HepG2 (cell line): ENCODE measurements around the gene ANKRD22. TPM values are rescaled to one million over a fixed set of nuclear protein-coding genes. Genes with fewer than 3 reads are reported as not detected.

Experiments used
- ATAC-seq: fragments of 200-7000 bp; cut with Tn5 transposase; 3 replicates; pipeline ENCODE4 v1.9.1; 2020; ENCODE audit warnings: mild to moderate bottlenecking, moderate library complexity
- BruUV-seq: library from RNA; stranded (reverse); fragments of 400-500 nt; replicated peaks from 2 replicates; lab custom pipeline; 2021; lab: Mats Ljungman, UMichigan
- CTCF ChIA-PET: fragments of 300-600 bp; formaldehyde crosslinking; extraction: SDS; loops from one replicate; lab custom pipeline; 2021; ENCODE audit warnings: low total read pairs, inconsistent platforms, low intra/inter-chr PET ratio; lab: Yijun Ruan, JAX
- POLR2A ChIA-PET: fragments of 350-600 bp; sonication (Branson Sonifier 250); formaldehyde crosslinking; loops from one replicate; lab custom pipeline; 2020; ENCODE audit warnings: antibody characterized with exemption, inconsistent platforms; lab: Yijun Ruan, JAX
- DNase-seq: peaks from one replicate; pipeline ENCODE4 v3.0.0-alpha.2; 2015; ENCODE audit warnings: low spot score
- FAIRE-seq: peaks from 3 replicates; lab custom pipeline; 2011; peaks lifted over from hg19 to GRCh38; lab: Jason Lieb, UNC
- H2AFZ ChIP-seq: one replicate; pipeline ENCODE4 v1.6.1; 2011; ENCODE audit warnings: low read length, inconsistent platforms
- H3K27ac ChIP-seq: fragments of 300-600 bp; 3 replicates; pipeline ENCODE4 v1.8.0; 2011; ENCODE audit warnings: mixed run types, mild to moderate bottlenecking, mixed read lengths, low read length, inconsistent platforms; ENCODE audit not compliant: insufficient read depth; ENCODE audit errors: extremely low read length
- H3K27me3 ChIP-seq, 2 experiments: fragments of 200-600 bp in 1 of 2; 2 replicates in 1 of 2; 3 replicates in 1 of 2; pipeline versions ENCODE4 v1.6.0 to v1.8.0; 2011; ENCODE audit warnings: low read length in 2 of 2, mild to moderate bottlenecking in 2 of 2, moderate library complexity in 2 of 2, inconsistent platforms in 1 of 2; ENCODE audit not compliant: insufficient read depth in 2 of 2, control insufficient read depth in 1 of 2
- H3K36me3 ChIP-seq, 2 experiments: fragments of 200-600 bp in 1 of 2; replicated peaks in 1 of 2; 2 replicates in 1 of 2; 3 replicates in 1 of 2; pipeline versions ENCODE4 v1.5.1 to v1.8.0; 2011; ENCODE audit warnings: low read length in 2 of 2, inconsistent platforms in 1 of 2; ENCODE audit not compliant: insufficient read depth in 2 of 2, control insufficient read depth in 1 of 2
- H3K4me1 ChIP-seq: 2 replicates; pipeline ENCODE4 v1.5.1; 2012; ENCODE audit warnings: low read length, inconsistent platforms; ENCODE audit not compliant: insufficient read depth
- H3K4me2 ChIP-seq: 2 replicates; pipeline ENCODE4 v1.6.0; 2011; ENCODE audit warnings: low read depth, low read length, inconsistent platforms
- H3K4me3 ChIP-seq, 3 experiments: fragments of 200-600 bp in 1 of 3; sonication (generic), shearing (Covaris generic) in 1 of 3; replicated peaks in 1 of 3; 2 replicates each; pipeline ENCODE4 v1.5.1; 2011 to 2016; ENCODE audit warnings: low read length in 3 of 3, inconsistent platforms in 2 of 3, low read depth in 2 of 3, mild to moderate bottlenecking in 2 of 3, control low read depth in 1 of 3, mixed read lengths in 1 of 3; ENCODE audit not compliant: insufficient read depth in 1 of 3
- H3K79me2 ChIP-seq: one replicate; pipeline ENCODE4 v1.6.1; 2011; ENCODE audit warnings: low read length, inconsistent platforms; ENCODE audit not compliant: insufficient read depth
- H3K9ac ChIP-seq: 2 replicates; pipeline ENCODE4 v1.6.0; 2011; ENCODE audit warnings: mild to moderate bottlenecking, low read depth, low read length, inconsistent platforms; ENCODE audit not compliant: insufficient read depth
- H3K9me3 ChIP-seq: 2 replicates; pipeline ENCODE4 v1.5.1; 2012; ENCODE audit warnings: mild to moderate bottlenecking, low read length
- H4K20me1 ChIP-seq: 2 replicates; pipeline ENCODE4 v1.6.0; 2011; ENCODE audit warnings: inconsistent platforms, mild to moderate bottlenecking, low read length, moderate library complexity; ENCODE audit not compliant: insufficient read depth
- KDM1A ChIP-seq: IDR thresholded peaks from 2 replicates; pipeline ENCODE4 v1.6.1; 2016; ENCODE audit warnings: missing compliant biosample characterization
- MEIS2 ChIP-seq: sonication (generic); formaldehyde crosslinking; IDR thresholded peaks from 2 replicates; pipeline ENCODE4 v1.9.0; 2021; ENCODE audit warnings: mild to moderate bottlenecking, missing genetic modification reagents
- MXI1 ChIP-seq: IDR thresholded peaks from 3 replicates; pipeline ENCODE4 v1.6.1; 2012; ENCODE audit warnings: low read depth, low read length, inconsistent platforms, borderline replicate concordance
- PAX8 ChIP-seq: sonication (generic); formaldehyde crosslinking; IDR thresholded peaks from 2 replicates; pipeline ENCODE4 v1.8.0; 2022; ENCODE audit warnings: mild to moderate bottlenecking, missing genetic modification reagents, borderline replicate concordance
- PHF8 ChIP-seq: sonication (generic); formaldehyde crosslinking; IDR thresholded peaks from 2 replicates; pipeline ENCODE4 v1.5.0; 2020; ENCODE audit warnings: missing genetic modification reagents
- RXRB ChIP-seq: IDR thresholded peaks from 2 replicates; pipeline ENCODE4 v1.6.1; 2016; ENCODE audit warnings: borderline replicate concordance, missing genetic modification reagents, missing compliant biosample characterization
- SMAD9 ChIP-seq: sonication (generic); formaldehyde crosslinking; IDR thresholded peaks from 2 replicates; pipeline ENCODE4 v1.5.1; 2020; ENCODE audit warnings: mild to moderate bottlenecking, missing genetic modification reagents
- SOX13 ChIP-seq, 3 experiments: fragments of 450-650 bp in 1 of 3; sonication (generic) in 1 of 3; formaldehyde crosslinking in 1 of 3; IDR thresholded peaks in 2 of 3; conservative IDR thresholded peaks in 1 of 3; 2 replicates each; pipeline versions ENCODE4 v1.5.0 to v1.6.1; 2016 to 2020; ENCODE audit warnings: antibody characterized with exemption in 1 of 3, mild to moderate bottlenecking in 1 of 3, missing compliant biosample characterization in 1 of 3, missing genetic modification reagents in 1 of 3, moderate library complexity in 1 of 3
- ZBTB20 ChIP-seq: sonication (generic); formaldehyde crosslinking; IDR thresholded peaks from 2 replicates; pipeline ENCODE4 v1.8.1; 2023; ENCODE audit warnings: missing genetic modification reagents, low read depth, mild to moderate bottlenecking, borderline replicate concordance
- ZBTB38 ChIP-seq: sonication (generic); formaldehyde crosslinking; IDR thresholded peaks from 2 replicates; pipeline ENCODE4 v1.5.1; 2020; ENCODE audit warnings: mild to moderate bottlenecking, missing genetic modification reagents
- ZNF709 ChIP-seq: sonication (generic); formaldehyde crosslinking; IDR thresholded peaks from 2 replicates; pipeline ENCODE4 v1.5.0; 2020; ENCODE audit warnings: mild to moderate bottlenecking, missing genetic modification reagents
- ZNF790 ChIP-seq: sonication (generic); formaldehyde crosslinking; IDR thresholded peaks from 2 replicates; pipeline ENCODE4 v1.8.0; 2022; ENCODE audit warnings: missing genetic modification reagents, mild to moderate bottlenecking, borderline replicate concordance
- WGBS: methylation state at CpG from one replicate; pipeline ENCODE4 v1.1.6; 2017; ENCODE audit warnings: low lambda C conversion rate; 5-methylcytosine and 5-hydroxymethylcytosine counted together
- in situ Hi-C: cut with HindIII; loops from 2 replicates; pipeline ENCODE4 v1.10.0; 2017; ENCODE audit warnings: low pct_unique_long_range_greater_than_20kb; ENCODE audit not compliant: extremely low pct_ligation_motif_present
- intact Hi-C: fragments of 100-400 bp; cut with micrococcal nuclease; formaldehyde crosslinking; loops from one replicate; pipeline ENCODE4 v1.10.0; 2022; ENCODE audit not compliant: unreplicated experiment
- polyA plus RNA-seq, 8 experiments: library from polyadenylated mRNA; depleted of rRNA in 3 of 8; stranded (reverse) in 7 of 8; unstranded in 1 of 8; fragments of >200 nt; fragmentation: Illumina TruSeq in 4 of 8; extraction: Trizol in 4 of 8; gene quantifications; 2 replicates each; pipeline versions ENCODE4 v1.2.1 to v1.2.3, GENCODE V29; 2011 to 2016; ENCODE audit warnings: low read depth in 4 of 8, missing spikeins in 1 of 8, mixed read lengths in 1 of 8; ENCODE audit not compliant: insufficient read depth in 1 of 8
- total RNA-seq, 5 experiments: library from RNA; depleted of rRNA; stranded (reverse); fragments of >200 nt; fragmentation: Illumina TruSeq; extraction: Trizol; gene quantifications; 2 replicates each; pipeline ENCODE4 v1.2.3, GENCODE V29; 2016; ENCODE audit warnings: low read depth in 1 of 5
- TF ChIP-seq, protein P1 (sequence below): sonication (generic); formaldehyde crosslinking; IDR thresholded peaks from 2 replicates; pipeline ENCODE4 v1.8.1; 2022; ENCODE audit warnings: mild to moderate bottlenecking, missing genetic modification reagents
- TF ChIP-seq, protein P2 (sequence below): sonication (generic); formaldehyde crosslinking; IDR thresholded peaks from 2 replicates; pipeline ENCODE4 v1.4.0; 2020; ENCODE audit warnings: missing genetic modification reagents
- TF ChIP-seq, protein P3 (sequence below): sonication (generic); formaldehyde crosslinking; IDR thresholded peaks from 2 replicates; pipeline ENCODE4 v1.4.0; 2020; ENCODE audit warnings: mild to moderate bottlenecking, missing genetic modification reagents
- TF ChIP-seq, protein P4 (sequence below): sonication (generic); formaldehyde crosslinking; IDR thresholded peaks from 2 replicates; pipeline ENCODE4 v1.4.0; 2020; ENCODE audit warnings: missing genetic modification reagents
- TF ChIP-seq, protein P5 (sequence below): fragments of 450-650 bp; IDR thresholded peaks from 2 replicates; pipeline ENCODE4 v1.6.1; 2017

The ANKRD22 gene
- total and polyA plus RNA-seq, 2 of the 13 experiments (the other 11 are each of a cell fraction or from before 2014, with no cell fraction given), result not detected

DNA sequence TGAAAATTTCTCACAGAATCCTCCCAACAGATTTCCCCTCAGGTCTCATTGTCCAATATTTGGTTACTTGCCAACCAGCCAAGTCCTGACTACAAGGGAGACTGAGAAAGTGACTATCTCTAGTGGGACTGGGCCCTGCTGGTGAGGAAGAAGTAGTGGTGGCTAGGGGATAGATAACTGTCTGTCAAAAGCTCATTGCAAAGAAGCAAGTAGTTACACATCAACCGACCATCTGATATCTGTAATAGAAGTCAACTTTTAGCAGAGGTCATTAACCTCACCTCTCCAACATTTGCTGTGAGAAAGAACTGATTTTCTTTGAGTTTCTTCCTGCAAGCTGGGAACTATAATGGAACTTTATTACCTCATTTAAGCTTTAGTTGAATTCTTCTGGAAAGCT lies 43.6 kb upstream of the ANKRD22 start:
- no peak overlapping the region for H3K9ac ChIP-seq
- no peaks in the 10 kb centered on the region for H3K9me3 ChIP-seq
- ChIA-PET CTCF (no interaction called here), POLR2A (no interaction called here)
- H3K79me2 ChIP-seq, result no peaks in the 10 kb centered on the region
- FAIRE-seq, result peak; percentile 86
- H3K4me2 ChIP-seq, result peak overlapping the region; percentile 32
- no peak overlapping the region for H3K27ac ChIP-seq
- DNase-seq, result peak; percentile 35
- WGBS, result 0% methylated on average over 1 of the region's 1 CpG
- H4K20me1 ChIP-seq, result no peaks in the 10 kb centered on the region
- in situ Hi-C loops, result no loop called here
- no peak overlapping the region for H3K4me3 ChIP-seq
- intact Hi-C loops, result loop anchor here (1.0 to 5.0 kb wide), 2 partner anchors 15 to 37 kb away; partner anchors contain the start of gene STAMBPL1
- H3K36me3 ChIP-seq, result no peaks in the 10 kb centered on the region
- no peak overlapping the region for H2AFZ ChIP-seq
- peak; percentile 90 for ATAC-seq
- BruUV-seq, result no TSS peak
- peaks cover 34% of the 10 kb centered on the region for H3K4me1 ChIP-seq
- no peaks in the 10 kb centered on the region for H3K27me3 ChIP-seq
- TF ChIP-seq ZBTB38 (CRISPR knock-in tag) (no peak), ZNF709 (CRISPR knock-in tag) (no peak), KDM1A (CRISPR knock-in tag) (no peak), SOX13 (IDR thresholded peaks at IDR 0.05) (no peak), SOX13 (CRISPR knock-in tag; conservative IDR thresholded peaks at IDR 0.05 in 1 of 2, IDR thresholded peaks at IDR 0.05 in 1 of 2) (peak in 1 of 2 experiments; percentile 30; a peak in 1 of 4 replicates), ZBTB20 (CRISPR knock-in tag) (no peak), MXI1 (no peak), ZNF790 (no peak), MEIS2 (CRISPR knock-in tag) (no peak), RXRB (CRISPR knock-in tag) (0 out of 2 replicates have a peak, but pooled peaks have one; percentile 51), PHF8 (CRISPR knock-in tag) (no peak), PAX8 (CRISPR knock-in tag) (no peak), SMAD9 (CRISPR knock-in tag) (no peak)
- TF ChIP-seq, protein P1, sequence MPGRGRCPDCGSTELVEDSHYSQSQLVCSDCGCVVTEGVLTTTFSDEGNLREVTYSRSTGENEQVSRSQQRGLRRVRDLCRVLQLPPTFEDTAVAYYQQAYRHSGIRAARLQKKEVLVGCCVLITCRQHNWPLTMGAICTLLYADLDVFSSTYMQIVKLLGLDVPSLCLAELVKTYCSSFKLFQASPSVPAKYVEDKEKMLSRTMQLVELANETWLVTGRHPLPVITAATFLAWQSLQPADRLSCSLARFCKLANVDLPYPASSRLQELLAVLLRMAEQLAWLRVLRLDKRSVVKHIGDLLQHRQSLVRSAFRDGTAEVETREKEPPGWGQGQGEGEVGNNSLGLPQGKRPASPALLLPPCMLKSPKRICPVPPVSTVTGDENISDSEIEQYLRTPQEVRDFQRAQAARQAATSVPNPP (CRISPR knock-in tag), result no peak
- TF ChIP-seq, protein P2, sequence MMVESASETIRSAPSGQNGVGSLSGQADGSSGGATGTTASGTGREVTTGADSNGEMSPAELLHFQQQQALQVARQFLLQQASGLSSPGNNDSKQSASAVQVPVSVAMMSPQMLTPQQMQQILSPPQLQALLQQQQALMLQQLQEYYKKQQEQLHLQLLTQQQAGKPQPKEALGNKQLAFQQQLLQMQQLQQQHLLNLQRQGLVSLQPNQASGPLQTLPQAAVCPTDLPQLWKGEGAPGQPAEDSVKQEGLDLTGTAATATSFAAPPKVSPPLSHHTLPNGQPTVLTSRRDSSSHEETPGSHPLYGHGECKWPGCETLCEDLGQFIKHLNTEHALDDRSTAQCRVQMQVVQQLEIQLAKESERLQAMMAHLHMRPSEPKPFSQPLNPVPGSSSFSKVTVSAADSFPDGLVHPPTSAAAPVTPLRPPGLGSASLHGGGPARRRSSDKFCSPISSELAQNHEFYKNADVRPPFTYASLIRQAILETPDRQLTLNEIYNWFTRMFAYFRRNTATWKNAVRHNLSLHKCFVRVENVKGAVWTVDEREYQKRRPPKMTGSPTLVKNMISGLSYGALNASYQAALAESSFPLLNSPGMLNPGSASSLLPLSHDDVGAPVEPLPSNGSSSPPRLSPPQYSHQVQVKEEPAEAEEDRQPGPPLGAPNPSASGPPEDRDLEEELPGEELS (CRISPR knock-in tag), result no peak
- TF ChIP-seq, protein P3, sequence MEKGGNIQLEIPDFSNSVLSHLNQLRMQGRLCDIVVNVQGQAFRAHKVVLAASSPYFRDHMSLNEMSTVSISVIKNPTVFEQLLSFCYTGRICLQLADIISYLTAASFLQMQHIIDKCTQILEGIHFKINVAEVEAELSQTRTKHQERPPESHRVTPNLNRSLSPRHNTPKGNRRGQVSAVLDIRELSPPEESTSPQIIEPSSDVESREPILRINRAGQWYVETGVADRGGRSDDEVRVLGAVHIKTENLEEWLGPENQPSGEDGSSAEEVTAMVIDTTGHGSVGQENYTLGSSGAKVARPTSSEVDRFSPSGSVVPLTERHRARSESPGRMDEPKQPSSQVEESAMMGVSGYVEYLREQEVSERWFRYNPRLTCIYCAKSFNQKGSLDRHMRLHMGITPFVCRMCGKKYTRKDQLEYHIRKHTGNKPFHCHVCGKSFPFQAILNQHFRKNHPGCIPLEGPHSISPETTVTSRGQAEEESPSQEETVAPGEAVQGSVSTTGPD (CRISPR knock-in tag), result no peak
- TF ChIP-seq, protein P4, sequence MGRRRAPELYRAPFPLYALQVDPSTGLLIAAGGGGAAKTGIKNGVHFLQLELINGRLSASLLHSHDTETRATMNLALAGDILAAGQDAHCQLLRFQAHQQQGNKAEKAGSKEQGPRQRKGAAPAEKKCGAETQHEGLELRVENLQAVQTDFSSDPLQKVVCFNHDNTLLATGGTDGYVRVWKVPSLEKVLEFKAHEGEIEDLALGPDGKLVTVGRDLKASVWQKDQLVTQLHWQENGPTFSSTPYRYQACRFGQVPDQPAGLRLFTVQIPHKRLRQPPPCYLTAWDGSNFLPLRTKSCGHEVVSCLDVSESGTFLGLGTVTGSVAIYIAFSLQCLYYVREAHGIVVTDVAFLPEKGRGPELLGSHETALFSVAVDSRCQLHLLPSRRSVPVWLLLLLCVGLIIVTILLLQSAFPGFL (CRISPR knock-in tag), result no peak
- TF ChIP-seq, protein P5, sequence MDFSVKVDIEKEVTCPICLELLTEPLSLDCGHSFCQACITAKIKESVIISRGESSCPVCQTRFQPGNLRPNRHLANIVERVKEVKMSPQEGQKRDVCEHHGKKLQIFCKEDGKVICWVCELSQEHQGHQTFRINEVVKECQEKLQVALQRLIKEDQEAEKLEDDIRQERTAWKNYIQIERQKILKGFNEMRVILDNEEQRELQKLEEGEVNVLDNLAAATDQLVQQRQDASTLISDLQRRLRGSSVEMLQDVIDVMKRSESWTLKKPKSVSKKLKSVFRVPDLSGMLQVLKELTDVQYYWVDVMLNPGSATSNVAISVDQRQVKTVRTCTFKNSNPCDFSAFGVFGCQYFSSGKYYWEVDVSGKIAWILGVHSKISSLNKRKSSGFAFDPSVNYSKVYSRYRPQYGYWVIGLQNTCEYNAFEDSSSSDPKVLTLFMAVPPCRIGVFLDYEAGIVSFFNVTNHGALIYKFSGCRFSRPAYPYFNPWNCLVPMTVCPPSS, result no peak
